ENCODE results near the gene GPD2.

The GPD2 gene

GRCh38 chr2:156436497-156437085 lies 412 bp downstream of the GPD2 start:
- DNase-seq, result no peak

GRCh38 chr2:156437272-156437930 lies 1.2 kb downstream of the GPD2 start:
- peak; percentile 34 for DNase-seq

GRCh38 chr2:156437931-156438410 lies 1.8 kb downstream of the GPD2 start:
- no peak for DNase-seq

- no peak for DNase-seq
Measured at GRCh38 chr2:156443089-156443488, 6.9 kb downstream of the GPD2 start.

GRCh38 chr2:156445296-156446220 lies 9.4 kb downstream of the GPD2 start:
- DNase-seq, result no peak

GRCh38 chr2:156447761-156448160 lies 11.6 kb downstream of the GPD2 start:
- DNase-seq, result no peak

GRCh38 chr2:156448766-156449165 lies 12.6 kb downstream of the GPD2 start:
- DNase-seq, result no peak

GRCh38 chr2:156452971-156453370 lies 16.8 kb downstream of the GPD2 start:
- no peak for DNase-seq

- no peak for DNase-seq
Measured at GRCh38 chr2:156455361-156455975, 19.3 kb downstream of the GPD2 start.

GRCh38 chr2:156456616-156457015 lies 20.4 kb downstream of the GPD2 start:
- DNase-seq, result no peak

GRCh38 chr2:156457523-156458517 lies 21.6 kb downstream of the GPD2 start:
- DNase-seq, result no peak

GRCh38 chr2:156459720-156460119 lies 23.5 kb downstream of the GPD2 start:
- no peak for DNase-seq

GRCh38 chr2:156464106-156464505 lies 27.9 kb downstream of the GPD2 start:
- DNase-seq, result no peak

- DNase-seq, result no peak
Measured at GRCh38 chr2:156465573-156465972, 29.4 kb downstream of the GPD2 start.

GRCh38 chr2:156466739-156467405 lies 30.7 kb downstream of the GPD2 start:
- no peak for DNase-seq

- no peak for DNase-seq
Measured at GRCh38 chr2:156470975-156471583, 34.9 kb downstream of the GPD2 start.

- no peak for DNase-seq
Measured at GRCh38 chr2:156471762-156472161, 35.6 kb downstream of the GPD2 start.

- no peak for DNase-seq
Measured at GRCh38 chr2:156472686-156473085, 36.5 kb downstream of the GPD2 start.

- DNase-seq, result no peak
Measured at GRCh38 chr2:156473445-156473844, 37.3 kb downstream of the GPD2 start.

GRCh38 chr2:156474401-156474800 lies 38.2 kb downstream of the GPD2 start:
- no peak for DNase-seq

Data from SIG-M5 (cell line).